ENCODE measurements around the gene ISX.

DNA sequence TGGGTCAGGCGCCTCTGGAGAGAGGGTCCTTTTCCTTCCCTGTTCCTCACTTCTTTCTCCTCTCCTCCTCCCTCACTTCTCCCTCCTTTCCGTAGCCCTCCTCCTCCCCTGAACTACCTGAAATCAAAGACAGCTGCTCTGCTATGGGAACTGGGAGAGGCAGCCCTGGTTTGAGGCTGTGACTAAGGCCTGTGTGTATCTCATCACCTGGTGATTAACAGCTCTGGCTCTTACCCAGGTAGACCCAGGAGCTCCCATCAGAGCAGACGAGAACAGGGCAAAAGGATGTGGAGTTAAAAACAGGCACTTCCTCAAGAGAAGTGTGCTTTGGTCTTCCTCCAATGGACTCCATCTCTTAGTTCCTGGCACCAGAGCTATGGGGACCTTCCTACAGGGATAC, 5.8 kb downstream of the ISX start:
- TF ChIP-seq, protein P1, sequence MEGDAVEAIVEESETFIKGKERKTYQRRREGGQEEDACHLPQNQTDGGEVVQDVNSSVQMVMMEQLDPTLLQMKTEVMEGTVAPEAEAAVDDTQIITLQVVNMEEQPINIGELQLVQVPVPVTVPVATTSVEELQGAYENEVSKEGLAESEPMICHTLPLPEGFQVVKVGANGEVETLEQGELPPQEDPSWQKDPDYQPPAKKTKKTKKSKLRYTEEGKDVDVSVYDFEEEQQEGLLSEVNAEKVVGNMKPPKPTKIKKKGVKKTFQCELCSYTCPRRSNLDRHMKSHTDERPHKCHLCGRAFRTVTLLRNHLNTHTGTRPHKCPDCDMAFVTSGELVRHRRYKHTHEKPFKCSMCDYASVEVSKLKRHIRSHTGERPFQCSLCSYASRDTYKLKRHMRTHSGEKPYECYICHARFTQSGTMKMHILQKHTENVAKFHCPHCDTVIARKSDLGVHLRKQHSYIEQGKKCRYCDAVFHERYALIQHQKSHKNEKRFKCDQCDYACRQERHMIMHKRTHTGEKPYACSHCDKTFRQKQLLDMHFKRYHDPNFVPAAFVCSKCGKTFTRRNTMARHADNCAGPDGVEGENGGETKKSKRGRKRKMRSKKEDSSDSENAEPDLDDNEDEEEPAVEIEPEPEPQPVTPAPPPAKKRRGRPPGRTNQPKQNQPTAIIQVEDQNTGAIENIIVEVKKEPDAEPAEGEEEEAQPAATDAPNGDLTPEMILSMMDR (IDR thresholded peaks at IDR 0.05), result no peak
- no peak for TF ChIP-seq POLR2A (IDR thresholded peaks at IDR 0.05)
